Measurements from ENCODE around the gene LRRC75B.

The LRRC75B gene

GRCh38 chr22:24543185-24543601, 49.7 kb downstream of the LRRC75B start:
- peaks cover 0 to 80% (median 70%) of the 10 kb centered on the region in 5 donors for H3K36me3 ChIP-seq (ENCODE audit: control insufficient read depth in 5 of 5, insufficient read depth in 5 of 5, low read length in 5 of 5)

GRCh38 chr22:24542641-24543040, 50.2 kb downstream of the LRRC75B start:
- no peak overlapping the region for H3K27ac ChIP-seq (ENCODE audit: low read depth, low read length)
- H3K4me1 ChIP-seq (ENCODE audit: control insufficient read depth in 5 of 5, insufficient read depth in 5 of 5, low read length in 5 of 5): peaks cover 0 to 21% (median 14%) of the 10 kb centered on the region in 5 donors
- no peaks in the 10 kb centered on the region for H3K27me3 ChIP-seq (ENCODE audit: control insufficient read depth in 5 of 5, insufficient read depth in 4 of 5, low read length in 5 of 5)
- peaks cover 0 to 75% (median 66%) of the 10 kb centered on the region in 5 donors for H3K36me3 ChIP-seq (ENCODE audit: control insufficient read depth in 5 of 5, insufficient read depth in 5 of 5, low read length in 5 of 5)
- H3K4me3 ChIP-seq (ENCODE audit: low read depth in 1 of 5, low read length in 5 of 5): no peak overlapping the region
- H3K9ac ChIP-seq (ENCODE audit: low read length in 5 of 5): no peak overlapping the region
- no peaks in the 10 kb centered on the region for H3K9me3 ChIP-seq (ENCODE audit: control insufficient read depth in 5 of 5, low read length in 5 of 5)

More at GRCh38 chr22:24543185-24543601, 49.7 kb downstream of the LRRC75B start:
- no peak overlapping the region for H3K4me3 ChIP-seq (ENCODE audit: low read depth in 1 of 5, low read length in 5 of 5)
- H3K9ac ChIP-seq (ENCODE audit: low read length in 5 of 5): no peak overlapping the region
- no peaks in the 10 kb centered on the region for H3K9me3 ChIP-seq (ENCODE audit: control insufficient read depth in 5 of 5, low read length in 5 of 5)
- no peak overlapping the region for H3K27ac ChIP-seq (ENCODE audit: low read depth, low read length)
- no peaks in the 10 kb centered on the region for H3K27me3 ChIP-seq (ENCODE audit: control insufficient read depth in 5 of 5, insufficient read depth in 4 of 5, low read length in 5 of 5)
- peaks cover 0 to 21% (median 14%) of the 10 kb centered on the region in 5 donors for H3K4me1 ChIP-seq (ENCODE audit: control insufficient read depth in 5 of 5, insufficient read depth in 5 of 5, low read length in 5 of 5)

GRCh38 chr22:24541681-24542515, 51.0 kb downstream of the LRRC75B start:
- no peak overlapping the region for H3K27ac ChIP-seq (ENCODE audit: low read depth, low read length)

GRCh38 chr22:24540470-24540869, 52.4 kb downstream of the LRRC75B start:
- Histone ChIP-seq H3K9ac (ENCODE audit: low read length in 5 of 5) (no peak overlapping the region), H3K4me3 (ENCODE audit: low read depth in 1 of 5, low read length in 5 of 5) (no peak overlapping the region), H3K36me3 (ENCODE audit: control insufficient read depth in 5 of 5, insufficient read depth in 5 of 5, low read length in 5 of 5) (peaks cover 0 to 60% (median 50%) of the 10 kb centered on the region in 5 donors), H3K9me3 (ENCODE audit: control insufficient read depth in 5 of 5, low read length in 5 of 5) (no peaks in the 10 kb centered on the region), H3K27me3 (ENCODE audit: control insufficient read depth in 5 of 5, insufficient read depth in 4 of 5, low read length in 5 of 5) (no peaks in the 10 kb centered on the region), H3K27ac (ENCODE audit: low read depth, low read length) (no peak overlapping the region), H3K4me1 (ENCODE audit: control insufficient read depth in 5 of 5, insufficient read depth in 5 of 5, low read length in 5 of 5) (peaks cover 0 to 21% (median 14%) of the 10 kb centered on the region in 5 donors)

More at GRCh38 chr22:24541681-24542515, 51.0 kb downstream of the LRRC75B start:
- Histone ChIP-seq H3K4me3 (ENCODE audit: low read depth in 1 of 5, low read length in 5 of 5) (no peak overlapping the region), H3K9me3 (ENCODE audit: control insufficient read depth in 5 of 5, low read length in 5 of 5) (no peaks in the 10 kb centered on the region), H3K4me1 (ENCODE audit: control insufficient read depth in 5 of 5, insufficient read depth in 5 of 5, low read length in 5 of 5) (peaks cover 0 to 21% (median 14%) of the 10 kb centered on the region in 5 donors), H3K9ac (ENCODE audit: low read length in 5 of 5) (no peak overlapping the region), H3K36me3 (ENCODE audit: control insufficient read depth in 5 of 5, insufficient read depth in 5 of 5, low read length in 5 of 5) (peaks cover 0 to 68% (median 59%) of the 10 kb centered on the region in 5 donors), H3K27me3 (ENCODE audit: control insufficient read depth in 5 of 5, insufficient read depth in 4 of 5, low read length in 5 of 5) (no peaks in the 10 kb centered on the region)

- no peak overlapping the region for H3K4me3 ChIP-seq (ENCODE audit: low read depth in 1 of 5, low read length in 5 of 5)
- H3K9me3 ChIP-seq (ENCODE audit: control insufficient read depth in 5 of 5, low read length in 5 of 5): no peaks in the 10 kb centered on the region
- peaks cover 0 to 7% (median 0%) of the 10 kb centered on the region in 5 donors for H3K4me1 ChIP-seq (ENCODE audit: control insufficient read depth in 5 of 5, insufficient read depth in 5 of 5, low read length in 5 of 5)
- no peaks in the 10 kb centered on the region for H3K27me3 ChIP-seq (ENCODE audit: control insufficient read depth in 5 of 5, insufficient read depth in 4 of 5, low read length in 5 of 5)
- peaks cover 0 to 23% (median 16%) of the 10 kb centered on the region in 5 donors for H3K36me3 ChIP-seq (ENCODE audit: control insufficient read depth in 5 of 5, insufficient read depth in 5 of 5, low read length in 5 of 5)
- H3K27ac ChIP-seq (ENCODE audit: low read depth, low read length): no peak overlapping the region
- no peak overlapping the region for H3K9ac ChIP-seq (ENCODE audit: low read length in 5 of 5)
These were observed 56.8 kb downstream of the LRRC75B start for GRCh38 chr22:24536089-24536488.
